HAP-1 (cell line): ENCODE measurements around the gene ACSM3.
"Not testable (repeated sequence)": the region's sequence is repeated elsewhere in the genome, so short reads cannot be mapped to it uniquely, and the experiment has no call there.

Source experiments
- DNase-seq, 2 experiments: peaks; one replicate each; pipeline ENCODE4 v3.0.0-alpha.2; 2016 to 2020; ENCODE audit warnings: low spot score in 2 of 2
- H3K27me3 ChIP-seq: fragments of 250-450 bp; sonication (Bioruptor Pico); 2 replicates; pipeline ENCODE4 v1.5.1; 2020; ENCODE audit warnings: low read depth, mild to moderate bottlenecking, moderate library complexity
- H3K36me3 ChIP-seq: fragments of 250-450 bp; sonication (Bioruptor Pico); replicated peaks from 2 replicates; pipeline ENCODE4 v1.5.1; 2020; ENCODE audit warnings: mild to moderate bottlenecking
- H3K4me1 ChIP-seq: fragments of 250-450 bp; sonication (Bioruptor Pico); 2 replicates; pipeline ENCODE4 v1.5.1; 2020; ENCODE audit warnings: mild to moderate bottlenecking
- H3K4me3 ChIP-seq: fragments of 250-450 bp; sonication (Bioruptor Pico); 2 replicates; pipeline ENCODE4 v1.5.1; 2020; ENCODE audit warnings: mild to moderate bottlenecking, moderate library complexity
- H3K9me3 ChIP-seq: fragments of 250-450 bp; sonication (Bioruptor Pico); 2 replicates; pipeline ENCODE4 v1.5.1; 2020; ENCODE audit warnings: mild to moderate bottlenecking, moderate library complexity
- in situ Hi-C: fragments of 300-500 bp; cut with MboI; formaldehyde crosslinking; loops from 3 replicates; pipeline ENCODE4 v1.14.3; 2020; ENCODE audit warnings: low sequenced_read_pairs, inconsistent platforms, mixed read lengths

The ACSM3 gene

DNA sequence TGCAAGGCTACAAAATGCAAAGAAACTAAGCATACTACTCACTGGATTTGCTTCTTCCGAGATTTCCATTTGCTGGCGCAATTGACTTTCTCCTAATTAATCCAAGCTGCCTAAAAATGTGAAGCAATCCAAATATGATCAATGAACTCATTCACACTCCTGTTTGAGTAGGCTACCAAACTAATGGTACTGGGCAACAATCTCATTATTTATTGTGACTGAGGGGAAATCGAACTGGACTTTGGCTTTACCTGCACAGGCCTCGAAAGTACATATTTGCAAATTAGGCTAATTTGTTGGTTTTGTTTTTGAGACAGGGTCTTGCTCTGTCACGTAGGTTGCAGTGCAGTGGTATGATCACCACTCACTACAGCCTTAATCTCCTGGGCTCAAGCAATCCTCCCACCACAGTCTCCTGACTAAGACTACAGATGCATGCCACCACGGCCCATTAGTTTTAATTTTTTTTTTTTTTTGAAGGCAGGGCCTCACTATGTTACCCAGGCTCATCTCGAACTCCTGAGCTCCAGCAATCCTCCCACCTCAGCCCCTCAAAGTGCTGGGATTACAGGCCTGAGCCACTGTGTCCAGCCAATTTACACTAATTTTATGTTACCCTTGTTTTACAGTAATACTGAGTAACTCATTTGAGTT lies 39.9 kb downstream of the ACSM3 start:
- no peaks in the 10 kb centered on the region for H3K27me3 ChIP-seq
- no peaks in the 10 kb centered on the region for H3K9me3 ChIP-seq
- no peak for DNase-seq
- in situ Hi-C loops, result no loop called here
- no peak overlapping the region for H3K4me3 ChIP-seq
- peaks cover 19% of the 10 kb centered on the region for H3K36me3 ChIP-seq
- peaks cover 4% of the 10 kb centered on the region; the same call in 1 of the 2 replicates for H3K4me1 ChIP-seq

DNA sequence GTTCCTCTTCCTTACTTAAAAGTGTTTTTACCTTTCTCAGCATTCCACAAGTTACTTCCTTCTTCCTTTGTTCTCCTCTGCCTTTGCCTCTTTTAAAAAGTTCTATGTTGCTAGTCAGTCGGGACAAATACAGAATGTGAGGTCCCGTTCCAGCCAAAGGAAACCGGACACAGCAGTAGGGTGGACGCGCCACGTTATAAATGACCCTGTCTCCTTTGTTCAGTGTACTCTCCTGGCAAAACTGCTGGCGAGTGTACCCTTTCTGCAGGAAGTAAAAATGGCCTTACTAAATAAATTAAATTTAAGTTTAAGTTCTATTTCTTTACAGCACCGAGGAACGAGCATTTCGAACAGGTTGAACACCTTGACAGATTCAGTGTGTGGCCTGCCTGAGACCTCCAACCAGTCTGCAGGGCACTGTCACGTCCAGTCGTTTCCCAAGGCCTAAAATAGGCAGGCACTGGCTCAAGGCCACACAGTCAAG lies 41.9 kb downstream of the ACSM3 start:
- H3K4me1 ChIP-seq, H3K9me3 ChIP-seq, H3K27me3 ChIP-seq, DNase-seq, in situ Hi-C loops: not testable (repeated sequence)
- H3K4me3 ChIP-seq, result peak overlapping the region; percentile 95
- H3K36me3 ChIP-seq, result peaks cover 11% of the 10 kb centered on the region

DNA sequence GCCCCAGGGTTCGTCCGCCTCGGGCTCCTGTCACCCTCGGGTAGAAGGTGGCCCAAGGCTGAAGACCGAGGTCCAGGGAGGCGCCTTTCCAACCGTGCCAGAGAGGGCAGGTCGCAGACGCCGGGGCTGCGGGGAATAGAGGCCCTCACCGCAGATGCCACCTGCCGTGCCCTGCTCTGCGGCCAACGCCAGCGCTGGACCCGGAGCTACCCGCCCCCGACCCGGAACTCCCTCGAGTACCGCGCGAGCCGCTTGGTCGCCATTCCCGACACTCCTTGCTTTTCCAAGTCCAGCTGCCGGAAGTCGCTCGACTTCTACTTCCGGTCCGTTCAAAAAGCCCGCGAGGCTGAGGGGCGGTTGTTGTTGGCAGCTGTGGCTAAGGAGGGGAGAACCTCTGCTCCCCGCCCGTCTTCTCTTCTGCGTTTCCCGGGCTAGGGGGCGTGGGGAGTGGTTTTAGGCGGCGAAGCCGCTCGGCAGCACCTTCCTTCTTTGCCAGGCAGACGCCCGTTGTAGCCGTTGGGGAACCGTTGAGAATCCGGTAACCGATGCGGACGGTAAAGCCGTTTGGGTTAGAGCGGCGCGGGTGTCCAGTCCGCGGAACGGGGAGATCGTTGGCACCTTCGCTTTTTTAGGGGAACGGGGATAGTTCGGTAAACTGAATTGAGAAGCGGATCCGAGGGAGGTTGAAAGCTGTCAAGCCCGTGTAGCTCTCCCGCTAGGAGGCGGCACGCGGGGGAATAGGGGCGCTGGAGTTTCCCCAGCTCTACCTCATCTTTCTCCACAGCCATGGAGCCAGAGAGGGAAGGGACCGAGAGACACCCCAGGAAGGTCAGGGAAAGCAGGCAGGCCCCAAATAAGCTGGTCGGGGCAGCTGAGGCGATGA lies 42.6 kb downstream of the ACSM3 start, which contains the start of the genes ERI2 and REXO5:
ERI2 (minus strand) TSS at position 305 of the 883 bp plus-strand sequence; CDS start at position 263, 42 bp downstream.
REXO5 (plus strand) TSS at position 360 of the 883 bp plus-strand sequence; CDS start at position 787, 427 bp downstream.
- peak; percentile 90 to 96 for DNase-seq
- peaks cover 6% of the 10 kb centered on the region for H3K36me3 ChIP-seq
- no peaks in the 10 kb centered on the region for H3K27me3 ChIP-seq
- peak within 1 kb of the TSS; percentile 95 for H3K4me3 ChIP-seq
- in situ Hi-C loops, result no loop called here
- H3K4me1 ChIP-seq, result peaks cover 4% of the 10 kb centered on the region; the same call in 1 of the 2 replicates
- H3K9me3 ChIP-seq, result no peaks in the 10 kb centered on the region

- no peaks in the 10 kb centered on the region for H3K9me3 ChIP-seq
- peaks cover 2% of the 10 kb centered on the region for H3K36me3 ChIP-seq
- H3K4me1 ChIP-seq, result peaks cover 4% of the 10 kb centered on the region; the same call in 1 of the 2 replicates
- H3K4me3 ChIP-seq, result no peak overlapping the region
- DNase-seq, result no peak
- in situ Hi-C loops, result no loop called here
- H3K27me3 ChIP-seq, result no peaks in the 10 kb centered on the region
These were observed 44.0 kb downstream of the ACSM3 start for GRCh38 chr16:20807862-20808261.

DNA sequence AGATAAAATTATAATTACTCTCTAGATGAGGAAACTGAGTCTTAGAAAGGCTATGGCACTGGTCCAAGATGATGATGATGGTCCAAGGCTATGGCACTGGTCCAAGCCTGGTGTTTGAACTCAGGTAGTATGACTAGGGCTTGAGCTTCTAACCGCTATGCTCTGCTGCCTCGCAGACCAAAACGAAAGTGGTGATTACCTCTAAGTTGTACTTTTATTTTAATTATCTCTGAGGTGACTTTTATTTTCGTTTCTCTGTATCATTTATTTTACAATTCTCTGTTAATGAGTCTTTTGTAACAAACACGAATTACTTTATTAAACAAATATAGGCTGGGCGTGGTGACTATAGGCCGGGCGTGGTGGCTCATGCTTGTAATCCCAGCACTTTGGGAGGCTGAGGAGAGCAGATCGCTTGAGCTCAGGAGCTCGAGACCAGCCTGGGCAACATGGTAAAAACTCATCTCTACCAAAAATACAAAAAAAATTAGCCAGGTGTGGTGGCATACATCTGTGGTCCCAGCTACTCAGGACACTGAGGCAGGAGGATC lies 48.1 kb downstream of the ACSM3 start:
- DNase-seq, result no peak
- no peaks in the 10 kb centered on the region for H3K27me3 ChIP-seq
- H3K36me3 ChIP-seq, result peaks cover 16% of the 10 kb centered on the region; the same call in 1 of the 2 replicates
- no peaks in the 10 kb centered on the region for H3K9me3 ChIP-seq
- H3K4me3 ChIP-seq, result no peak overlapping the region
- in situ Hi-C loops, result no loop called here
- no peaks in the 10 kb centered on the region for H3K4me1 ChIP-seq

DNA sequence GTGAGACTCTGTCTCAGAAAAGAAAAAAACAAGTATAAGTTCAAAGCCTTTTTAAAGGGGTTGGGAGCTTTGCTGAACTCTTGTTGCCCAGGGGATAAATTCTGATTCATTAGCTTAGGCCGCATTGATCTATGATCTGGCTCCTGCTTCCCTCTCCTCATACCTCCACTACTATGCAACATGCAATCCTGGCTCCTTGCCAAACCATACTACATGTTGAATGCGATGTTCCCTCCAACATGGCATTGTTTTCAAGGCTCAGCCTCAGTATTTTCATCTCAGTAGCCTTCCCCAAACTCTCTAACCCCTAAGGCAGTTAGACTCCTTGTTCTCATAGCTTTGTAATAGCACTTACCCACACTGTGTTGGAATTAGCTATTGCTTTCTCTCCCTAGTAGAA lies 48.7 kb downstream of the ACSM3 start:
- Histone ChIP-seq H3K4me1 (no peaks in the 10 kb centered on the region), H3K4me3 (no peak overlapping the region), H3K36me3 (peaks cover 20% of the 10 kb centered on the region; the same call in 1 of the 2 replicates), H3K9me3 (no peaks in the 10 kb centered on the region), H3K27me3 (no peaks in the 10 kb centered on the region)
- in situ Hi-C loops, result no loop called here
- DNase-seq, result no peak

DNA sequence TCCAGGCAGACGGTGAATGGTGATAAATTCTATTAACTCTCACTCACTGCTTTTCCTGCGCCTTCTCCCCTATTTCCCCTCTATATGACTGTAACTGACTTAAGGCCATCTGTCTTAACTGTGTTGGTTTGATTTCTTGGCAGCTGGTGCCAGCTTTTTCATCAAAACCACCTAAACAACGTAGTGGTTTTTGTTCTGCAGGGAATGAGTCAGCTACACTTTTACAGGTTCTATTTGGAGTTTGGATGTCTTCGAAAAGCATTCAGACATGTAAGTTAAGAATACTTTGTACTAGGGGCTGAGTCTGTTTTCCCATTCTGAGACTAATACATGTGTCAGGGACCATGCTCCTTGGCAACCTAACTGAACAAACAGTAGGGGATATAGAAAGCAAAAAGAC lies 51.0 kb downstream of the ACSM3 start:
- Histone ChIP-seq H3K36me3 (peaks cover 20% of the 10 kb centered on the region; the same call in 1 of the 2 replicates), H3K27me3 (no peaks in the 10 kb centered on the region), H3K9me3 (no peaks in the 10 kb centered on the region), H3K4me1 (no peaks in the 10 kb centered on the region), H3K4me3 (no peak overlapping the region)
- in situ Hi-C loops, result no loop called here
- no peak for DNase-seq

DNA sequence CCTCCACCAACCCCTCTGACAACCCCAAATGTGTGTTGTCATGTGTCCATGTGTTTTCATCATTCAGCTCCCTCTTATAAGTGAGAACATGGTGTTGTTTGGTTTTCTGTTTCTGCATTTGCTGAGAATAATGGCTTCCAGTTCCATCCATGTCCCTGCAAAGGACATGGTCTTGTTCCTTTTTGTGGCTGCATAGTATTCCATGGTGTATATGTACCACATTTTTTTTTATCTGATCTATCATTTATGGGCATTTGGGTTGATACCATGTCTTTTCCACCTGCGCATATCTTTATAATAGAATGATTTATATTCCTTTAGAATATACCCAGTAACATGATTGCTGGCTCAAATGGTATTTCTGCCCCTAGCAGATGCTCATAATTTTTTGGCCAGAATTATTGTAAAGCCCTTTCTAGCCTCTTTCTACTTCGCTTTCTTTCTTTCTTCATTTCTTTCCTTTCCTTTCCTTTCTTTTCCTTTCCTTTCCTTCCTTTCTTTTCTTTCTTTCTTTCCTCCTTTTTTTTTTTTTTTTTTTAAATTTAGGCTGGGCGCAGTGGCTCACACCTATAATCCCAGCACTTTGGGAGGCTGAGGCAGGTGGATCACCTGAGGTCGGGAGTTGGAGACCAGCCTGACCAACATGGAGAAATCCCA lies 55.2 kb downstream of the ACSM3 start:
- no peak overlapping the region for H3K4me3 ChIP-seq
- no peak for DNase-seq
- H3K27me3 ChIP-seq, result no peaks in the 10 kb centered on the region
- H3K36me3 ChIP-seq, result peaks cover 36% of the 10 kb centered on the region
- H3K9me3 ChIP-seq, result no peaks in the 10 kb centered on the region
- H3K4me1 ChIP-seq, result no peaks in the 10 kb centered on the region
- in situ Hi-C loops, result no loop called here

GRCh38 chr16:20821682-20822081 lies 57.9 kb downstream of the ACSM3 start:
- H3K4me3 ChIP-seq, result no peak overlapping the region
- DNase-seq, result no peak
- no peaks in the 10 kb centered on the region for H3K27me3 ChIP-seq
- in situ Hi-C loops, result no loop called here
- H3K36me3 ChIP-seq, result peaks cover 32% of the 10 kb centered on the region
- no peaks in the 10 kb centered on the region for H3K9me3 ChIP-seq
- H3K4me1 ChIP-seq, result no peaks in the 10 kb centered on the region

GRCh38 chr16:20822521-20823325 lies 58.9 kb downstream of the ACSM3 start:
- Histone ChIP-seq H3K4me3 (no peak overlapping the region), H3K27me3 (no peaks in the 10 kb centered on the region), H3K36me3 (peaks cover 34% of the 10 kb centered on the region), H3K9me3 (no peaks in the 10 kb centered on the region), H3K4me1 (no peaks in the 10 kb centered on the region)
- in situ Hi-C loops, result no loop called here
- no peak for DNase-seq

DNA sequence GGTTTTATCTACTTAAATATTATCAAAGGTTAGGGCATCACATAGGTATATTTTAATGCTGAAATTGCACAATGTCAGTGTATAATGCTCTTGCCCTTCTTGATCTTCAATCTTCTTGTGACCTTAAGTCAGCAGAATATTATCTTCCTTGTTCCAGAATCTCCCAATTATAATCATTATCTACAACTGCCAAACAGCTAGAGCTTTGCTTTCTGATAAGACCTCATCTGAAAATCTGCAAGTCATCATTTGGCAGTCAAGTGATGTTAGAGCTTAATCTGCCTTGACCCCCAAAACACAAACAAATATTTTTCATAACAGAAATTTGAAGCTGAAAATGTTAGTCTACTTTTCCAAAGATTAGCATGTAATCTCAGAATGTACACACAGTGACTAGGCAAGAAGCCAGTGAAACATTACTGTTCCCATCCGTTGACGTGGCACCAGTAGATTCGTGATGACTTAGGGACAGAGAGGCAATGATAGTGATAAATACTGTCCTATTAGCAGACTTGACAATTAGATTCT lies 62.3 kb downstream of the ACSM3 start:
- Histone ChIP-seq H3K36me3 (peaks cover 37% of the 10 kb centered on the region), H3K4me3 (no peak overlapping the region), H3K4me1 (peaks cover 8% of the 10 kb centered on the region), H3K9me3 (no peaks in the 10 kb centered on the region), H3K27me3 (no peaks in the 10 kb centered on the region)
- in situ Hi-C loops, result no loop called here
- DNase-seq, result no peak

GRCh38 chr16:20829536-20829935 lies 65.7 kb downstream of the ACSM3 start:
- in situ Hi-C loops, result no loop called here
- no peaks in the 10 kb centered on the region for H3K9me3 ChIP-seq
- DNase-seq, result no peak
- H3K4me3 ChIP-seq, result no peak overlapping the region
- H3K36me3 ChIP-seq, result peaks cover 41% of the 10 kb centered on the region
- no peaks in the 10 kb centered on the region for H3K27me3 ChIP-seq
- H3K4me1 ChIP-seq, result peaks cover 8% of the 10 kb centered on the region
